Myometrial cell (primary cell): ENCODE measurements around the gene FBXL12. TPM values are rescaled to one million over a fixed set of nuclear protein-coding genes. Genes with fewer than 3 reads are reported as not detected.

ENCODE experiments used
- total RNA-seq: library from RNA; depleted of rRNA; stranded (reverse); fragments of >200 nt; gene quantifications from 2 replicates; pipeline ENCODE4 v1.2.3, GENCODE V29; 2015

FBXL12 gene, protein sequence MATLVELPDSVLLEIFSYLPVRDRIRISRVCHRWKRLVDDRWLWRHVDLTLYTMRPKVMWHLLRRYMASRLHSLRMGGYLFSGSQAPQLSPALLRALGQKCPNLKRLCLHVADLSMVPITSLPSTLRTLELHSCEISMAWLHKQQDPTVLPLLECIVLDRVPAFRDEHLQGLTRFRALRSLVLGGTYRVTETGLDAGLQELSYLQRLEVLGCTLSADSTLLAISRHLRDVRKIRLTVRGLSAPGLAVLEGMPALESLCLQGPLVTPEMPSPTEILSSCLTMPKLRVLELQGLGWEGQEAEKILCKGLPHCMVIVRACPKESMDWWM
- 26.2 and 27.7 TPM in 2 replicates for total RNA-seq

GRCh38 chr19:9818734-9819595, at the start of gene FBXL12:
TSS of gene FBXL12 (minus strand) at chr19:9819079. CDS start at chr19:9818813, 266 bp downstream.

GRCh38 chr19:9834726-9835506, 16.0 kb upstream of the FBXL12 start, which contains the start of gene PIN1:
TSS of gene PIN1 (plus strand) at chr19:9835318. CDS start at chr19:9835345, 27 bp downstream.

DNA sequence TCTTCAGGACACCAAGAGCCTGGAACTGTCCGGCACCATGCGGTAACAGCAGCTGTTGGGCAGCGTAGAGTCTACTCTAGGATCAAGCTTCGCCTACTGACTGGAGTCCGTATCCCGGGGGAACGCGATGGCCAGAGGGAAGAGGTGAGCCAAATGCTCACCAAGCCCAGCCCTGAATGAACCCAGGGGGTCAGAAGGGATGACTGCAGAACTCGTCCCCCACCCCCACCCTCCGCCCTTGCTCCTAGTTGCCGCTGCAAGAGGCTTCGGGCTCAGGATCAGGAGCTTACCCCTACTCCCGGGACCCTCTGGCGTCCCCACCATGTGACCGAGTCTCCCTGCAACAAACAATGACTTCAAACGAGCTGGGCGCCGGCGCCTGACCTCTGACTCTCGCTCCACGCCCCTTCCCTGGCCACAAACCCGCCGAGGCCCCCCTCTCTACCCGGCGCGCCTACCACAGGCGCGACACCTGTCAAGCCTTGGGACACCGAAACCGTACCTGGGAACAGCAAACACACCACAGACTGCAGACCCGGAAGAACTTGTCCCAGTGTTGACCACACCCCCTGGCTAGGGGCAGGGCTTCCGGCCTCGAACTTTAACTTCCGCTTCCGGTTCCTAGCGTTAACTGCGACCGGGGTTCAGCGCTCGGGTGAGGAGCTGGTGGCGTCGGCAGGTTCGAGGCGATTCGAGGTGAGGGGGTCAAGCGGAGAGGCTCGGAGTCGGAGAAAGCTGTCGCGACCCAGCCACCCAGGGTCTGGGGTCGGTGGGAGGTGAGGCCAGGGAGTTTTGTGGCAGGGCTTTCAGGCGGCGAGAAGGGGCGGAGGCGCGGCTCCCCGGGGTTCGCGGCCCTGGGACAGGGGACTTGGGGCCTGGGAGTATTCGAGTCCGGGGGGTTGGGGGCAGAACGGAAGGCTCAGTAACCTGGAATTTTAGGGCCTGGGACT, 8.7 kb upstream of the FBXL12 start, which contains the start of gene UBL5:
Gene UBL5 (plus strand): TSS at position 630 of the 950 bp plus-strand sequence. CDS start 420 bp downstream, outside the sequence.

DNA sequence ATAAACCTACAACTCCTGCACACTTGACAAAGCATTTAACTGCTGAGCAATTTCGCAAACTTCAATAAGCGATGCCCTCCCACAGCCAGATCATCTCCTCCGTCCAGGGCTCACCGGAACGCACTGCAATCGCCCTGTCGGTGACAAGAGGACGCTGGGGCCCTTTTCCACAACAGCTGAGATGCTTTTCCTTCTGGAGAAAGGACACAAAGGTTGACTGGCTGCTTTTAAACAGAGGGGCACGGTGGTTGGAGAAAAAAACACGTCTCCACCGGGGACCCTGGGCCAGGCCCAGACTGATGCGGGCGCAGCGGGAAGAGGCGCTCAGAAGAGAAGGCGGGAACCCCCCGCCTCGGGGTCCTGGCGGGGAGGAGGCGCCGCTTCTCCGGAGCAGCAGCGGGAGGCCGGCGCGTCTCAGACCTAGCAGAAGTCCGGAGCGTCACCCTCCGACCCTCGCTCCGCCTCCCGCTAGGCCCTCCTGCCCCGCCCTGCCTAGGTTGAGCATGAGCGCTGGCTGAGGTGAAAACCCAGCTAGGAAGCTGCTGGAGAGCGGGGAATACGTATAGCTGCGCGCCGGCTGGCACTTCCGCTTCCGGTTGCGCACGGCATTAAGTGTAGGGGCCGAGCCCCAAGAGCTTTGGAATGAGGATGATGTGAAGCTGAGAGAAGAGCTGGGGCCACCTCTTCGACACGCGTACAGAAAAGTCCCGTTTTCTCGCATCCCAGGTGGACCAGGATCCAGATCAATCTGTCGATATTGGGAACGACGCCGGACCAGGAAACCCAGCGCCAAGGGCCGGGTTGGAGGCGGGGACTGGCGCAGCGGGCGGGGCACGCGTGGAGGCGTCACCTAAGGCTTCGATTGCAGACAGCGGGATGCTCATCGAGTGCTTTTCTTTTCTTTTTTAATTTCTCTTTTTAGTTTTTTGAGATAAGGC, 50.4 kb downstream of the FBXL12 start, which contains the start of gene ZNF846:
Gene ZNF846 (minus strand): TSS at position 564 of the 938 bp plus-strand sequence. CDS start 3,788 bp downstream, outside the sequence.

Other genes starting within 250 kb of the FBXL12 start
- 13.8 and 17.4 TPM in 2 replicates for gene ZNF121, start 234.6 kb downstream of the FBXL12 start, total RNA-seq
- 12.2 and 13.0 TPM in 2 replicates for gene ZNF561, start 197.8 kb downstream of the FBXL12 start, total RNA-seq
- 7.2 and 14.7 TPM in 2 replicates for gene ZNF562, start 144.0 kb downstream of the FBXL12 start, total RNA-seq
- gene ZNF846, start 50.3 kb downstream of the FBXL12 start, total RNA-seq = 0.58 and 12.1 TPM in 2 replicates
- 682 and 785 TPM in 2 replicates for gene UBL5, start 8.8 kb upstream of the FBXL12 start, total RNA-seq
- gene PIN1, start 16.2 kb upstream of the FBXL12 start, total RNA-seq = 158 and 163 TPM in 2 replicates
- not detected in 2 replicates for gene OLFM2, start 117.4 kb upstream of the FBXL12 start, total RNA-seq
- 0.29 and 0.53 TPM in 2 replicates for gene COL5A3, start 191.4 kb upstream of the FBXL12 start, total RNA-seq
- gene RDH8, start 194.4 kb upstream of the FBXL12 start, total RNA-seq = not detected in 2 replicates